GM18511 (cell line): ENCODE results near the gene HEXD.
"Not testable (repeated sequence)": the region's sequence is repeated elsewhere in the genome, so short reads cannot be mapped to it uniquely, and the experiment has no call there.

Experiments used
- ATAC-seq: cut with Tn5 transposase; IDR thresholded peaks from one replicate; pipeline ENCODE4 v1.9.1; 2021; ENCODE audit warnings: mild to moderate bottlenecking, moderate library complexity; ENCODE audit not compliant: unreplicated experiment

HEXD gene

DNA sequence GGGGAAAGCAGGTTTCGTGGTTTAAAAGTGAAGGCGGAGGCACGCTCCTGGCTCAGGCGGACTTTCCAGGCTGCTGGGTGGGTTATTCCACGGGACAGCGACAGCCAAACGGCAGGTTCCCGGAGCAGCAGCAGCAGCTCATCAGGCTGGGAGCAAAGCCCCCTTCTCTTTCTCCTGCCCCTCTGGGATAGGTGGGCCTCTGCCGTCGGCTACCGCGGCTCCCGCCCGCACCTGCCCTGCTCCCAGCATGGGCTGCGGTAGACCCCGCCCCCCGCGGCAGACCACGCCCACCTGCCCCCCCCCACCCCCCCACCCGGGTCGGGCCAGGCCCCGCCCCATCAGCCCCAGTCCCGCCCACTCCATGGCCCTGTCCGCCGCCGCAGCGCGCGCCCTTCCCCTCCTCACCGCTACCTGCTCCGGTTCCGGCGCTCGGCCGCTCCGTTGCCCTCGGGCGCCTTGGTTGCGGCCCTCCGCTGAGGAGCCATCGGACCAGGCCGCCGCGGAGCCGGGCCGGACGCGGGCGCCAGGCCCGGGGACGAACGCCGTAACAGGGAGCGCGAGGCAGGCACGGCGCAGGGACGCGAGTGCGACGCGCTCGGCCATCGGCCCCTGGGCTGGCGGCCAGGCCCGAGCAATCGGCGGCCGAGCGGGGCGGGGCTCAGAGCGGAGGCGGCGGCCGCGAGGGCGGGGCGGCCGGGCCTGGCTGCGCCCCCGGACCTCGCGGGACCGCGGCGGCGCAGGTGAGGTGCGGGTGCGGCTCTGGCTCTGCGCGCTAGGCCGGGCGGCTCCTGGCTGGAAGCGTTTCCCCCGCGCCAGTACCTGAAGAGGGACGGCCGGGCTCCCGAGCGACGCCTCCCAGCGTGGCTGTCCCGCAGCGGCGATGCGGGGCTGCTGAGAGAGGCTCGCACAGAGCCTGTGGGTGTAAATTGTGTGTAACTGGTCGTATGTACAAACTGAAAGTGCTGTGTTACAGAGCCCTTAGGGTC, at the start of gene HEXD, which contains the start of gene OGFOD3:
Gene HEXD, plus strand, starts transcription at position 347 of the 986 bp plus-strand sequence. CDS start 1,453 bp downstream, outside the sequence.
Gene OGFOD3, minus strand, starts transcription at position 586 of the 986 bp plus-strand sequence. Its CDS starts 101 bp downstream, at position 485.
- ATAC-seq = peak; percentile 84

DNA sequence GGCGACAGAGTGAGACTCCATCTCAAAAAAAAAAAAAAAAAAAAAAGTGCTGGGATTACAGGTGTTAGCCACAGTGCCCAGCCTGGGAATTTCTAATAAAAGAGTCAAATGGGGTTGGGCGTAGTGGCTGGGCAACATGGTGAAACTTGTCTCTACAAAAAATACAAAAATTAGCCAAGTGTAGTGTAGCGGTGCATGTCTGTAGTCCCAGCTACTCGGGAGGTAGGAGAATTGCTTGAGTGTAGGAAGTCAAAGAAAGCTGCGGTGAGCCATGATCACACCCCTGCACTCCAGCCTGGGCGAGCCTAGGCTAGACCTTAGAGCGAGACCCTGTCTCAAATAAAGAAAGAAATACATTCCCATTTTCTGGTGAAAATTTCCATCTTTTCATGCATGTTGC, 48.9 kb upstream of the HEXD start:
- ATAC-seq = no peak

DNA sequence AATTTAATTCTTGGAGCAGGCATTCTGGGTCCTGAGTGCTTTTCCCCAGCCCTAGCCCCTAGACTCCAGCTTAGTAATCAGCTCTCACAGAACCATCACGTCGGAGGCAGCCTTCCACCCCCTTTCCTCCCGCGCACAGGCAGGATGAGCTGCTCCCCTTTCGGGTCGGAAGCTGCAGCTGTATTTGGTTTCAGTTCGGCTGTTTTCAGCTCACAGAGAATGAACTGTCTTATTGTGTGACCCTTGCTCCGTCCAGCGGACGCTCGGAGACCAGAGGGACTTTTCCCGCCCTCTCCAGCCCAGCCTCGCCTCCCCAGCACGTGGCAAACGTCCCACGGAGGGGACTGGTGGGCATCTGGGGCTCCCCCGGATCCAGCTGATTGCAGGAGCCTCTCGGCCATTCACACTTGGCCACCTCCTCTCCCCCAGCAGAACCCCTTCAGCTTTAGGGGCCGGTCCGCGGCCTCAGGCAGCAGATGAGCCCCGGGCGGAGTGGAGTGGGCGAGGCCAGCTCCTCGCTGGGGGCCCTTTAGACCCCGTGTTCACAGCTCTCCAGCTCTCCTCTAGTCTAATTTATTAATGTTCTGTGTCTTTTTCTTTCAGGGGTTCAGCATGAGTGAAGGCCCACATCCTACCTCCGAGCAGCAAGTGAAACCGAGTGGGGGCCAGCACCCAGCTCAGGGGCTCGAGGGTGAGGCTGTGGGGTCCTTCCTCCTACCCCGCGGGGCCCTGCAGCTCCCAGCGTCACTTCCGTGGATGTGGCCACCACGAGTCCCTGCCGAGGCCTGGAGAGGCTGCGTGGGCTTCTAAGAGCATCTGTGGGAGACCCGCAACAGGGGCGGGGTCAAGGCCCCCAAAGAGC, 47.4 kb upstream of the HEXD start:
- ATAC-seq = no peak

DNA sequence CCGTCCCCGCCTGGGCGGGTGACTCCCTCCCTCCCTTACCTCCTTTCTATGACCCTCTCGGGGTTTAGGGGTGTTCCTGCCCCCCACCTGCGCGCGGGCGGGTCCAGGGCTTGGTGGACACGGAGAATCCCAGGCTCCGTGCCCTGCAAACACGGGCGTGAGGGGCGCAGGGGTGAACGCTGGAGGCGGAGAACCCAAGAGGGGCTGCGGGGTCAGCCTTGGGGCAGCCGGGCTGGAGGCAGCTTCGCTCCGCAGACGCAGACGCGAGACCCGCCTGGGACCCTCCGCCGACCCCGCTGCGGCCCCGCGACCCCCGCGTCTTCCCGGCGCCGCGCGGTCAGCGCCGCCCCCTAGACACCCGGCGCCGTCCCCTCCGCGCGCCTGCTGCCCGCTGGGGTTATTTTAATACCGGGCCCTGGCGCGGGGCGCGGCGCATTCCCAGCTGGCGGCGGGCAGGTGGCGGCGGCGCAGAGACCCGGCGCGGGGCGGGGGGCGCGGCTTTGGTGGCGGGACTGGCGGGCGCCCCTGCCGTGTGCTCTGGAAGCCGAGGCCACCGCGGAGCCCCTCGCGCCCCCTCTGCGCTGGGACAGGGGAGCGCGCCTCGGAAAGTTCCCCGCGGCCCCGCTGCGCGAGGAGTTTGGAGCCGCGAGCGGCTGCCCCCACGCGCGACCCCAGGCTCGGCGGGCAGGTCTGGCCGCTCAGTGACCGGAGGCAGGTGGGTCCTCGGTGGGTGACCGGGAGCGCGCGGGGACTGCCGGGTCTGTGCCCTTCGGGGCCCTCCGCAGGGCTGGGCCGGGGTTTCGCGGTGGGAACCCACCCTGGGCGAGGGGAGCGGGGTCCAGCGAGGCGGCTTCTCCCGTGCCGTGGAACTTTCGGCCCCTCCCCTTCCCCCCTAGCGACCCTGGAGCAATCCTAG, 46.6 kb upstream of the HEXD start, which contains the start of gene UTS2R:
Gene UTS2R, plus strand, starts transcription at position 433 of the 916 bp plus-strand sequence. CDS start 2,560 bp downstream, outside the sequence.
- ATAC-seq = no peak

DNA sequence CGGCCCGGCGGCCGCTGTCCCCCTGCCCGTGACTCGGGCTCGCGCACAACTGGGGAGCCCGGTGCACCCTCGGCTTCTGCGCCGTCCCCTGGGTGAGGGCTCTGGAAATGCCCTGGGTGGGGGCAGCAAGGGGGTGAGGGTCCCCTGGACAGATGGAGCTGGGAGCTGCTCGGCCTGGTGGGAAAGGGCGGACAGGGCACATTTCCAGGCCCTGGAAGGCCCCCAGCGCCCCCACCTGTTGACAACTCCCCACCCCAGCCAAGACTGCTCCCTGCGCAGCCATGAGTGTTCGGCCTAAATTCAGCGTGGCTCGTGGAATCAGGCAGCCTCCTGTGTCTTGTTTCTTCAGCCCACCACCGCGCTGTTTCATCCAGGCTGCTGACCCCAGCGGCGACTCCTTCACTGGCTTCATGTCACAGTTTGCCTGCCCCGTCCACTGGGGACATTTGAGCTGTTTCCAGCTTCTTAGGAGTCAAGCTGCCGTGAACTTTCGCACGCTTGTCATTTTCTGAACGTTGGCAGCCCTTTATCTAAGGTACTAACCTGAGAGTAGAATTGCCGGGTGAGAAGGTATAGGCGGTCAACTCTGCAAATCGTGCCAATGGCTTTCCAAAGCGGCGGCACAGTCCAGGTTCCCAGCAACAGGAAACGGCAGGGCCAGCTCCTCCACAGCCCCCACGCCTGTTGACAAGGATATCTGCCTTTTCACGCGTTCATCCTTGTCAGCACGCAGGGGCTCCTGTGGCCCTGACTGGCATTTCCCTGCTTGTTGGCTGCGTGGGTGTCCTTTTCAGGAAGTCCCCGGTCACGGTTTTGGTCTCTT, 45.7 kb upstream of the HEXD start:
- no peak for ATAC-seq

DNA sequence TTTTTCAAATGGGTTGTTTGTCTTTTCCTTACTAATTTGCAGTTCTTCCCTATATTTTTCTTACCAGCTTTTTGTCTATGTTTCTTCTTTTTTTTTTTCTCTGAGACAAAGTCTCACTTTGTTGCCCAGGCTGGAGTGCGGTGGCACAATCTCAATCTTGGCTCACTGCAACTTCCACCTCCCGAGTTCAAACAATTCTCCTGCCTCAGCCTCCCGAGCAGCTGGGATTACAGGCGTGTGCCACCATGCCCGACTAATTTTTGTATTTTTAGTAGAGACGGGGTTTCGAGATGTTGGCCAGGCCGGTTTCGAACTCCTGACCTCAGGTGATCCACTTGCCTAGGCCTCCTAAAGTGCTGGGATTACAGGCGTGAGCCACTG, 45.1 kb upstream of the HEXD start:
- ATAC-seq = not testable (repeated sequence)

DNA sequence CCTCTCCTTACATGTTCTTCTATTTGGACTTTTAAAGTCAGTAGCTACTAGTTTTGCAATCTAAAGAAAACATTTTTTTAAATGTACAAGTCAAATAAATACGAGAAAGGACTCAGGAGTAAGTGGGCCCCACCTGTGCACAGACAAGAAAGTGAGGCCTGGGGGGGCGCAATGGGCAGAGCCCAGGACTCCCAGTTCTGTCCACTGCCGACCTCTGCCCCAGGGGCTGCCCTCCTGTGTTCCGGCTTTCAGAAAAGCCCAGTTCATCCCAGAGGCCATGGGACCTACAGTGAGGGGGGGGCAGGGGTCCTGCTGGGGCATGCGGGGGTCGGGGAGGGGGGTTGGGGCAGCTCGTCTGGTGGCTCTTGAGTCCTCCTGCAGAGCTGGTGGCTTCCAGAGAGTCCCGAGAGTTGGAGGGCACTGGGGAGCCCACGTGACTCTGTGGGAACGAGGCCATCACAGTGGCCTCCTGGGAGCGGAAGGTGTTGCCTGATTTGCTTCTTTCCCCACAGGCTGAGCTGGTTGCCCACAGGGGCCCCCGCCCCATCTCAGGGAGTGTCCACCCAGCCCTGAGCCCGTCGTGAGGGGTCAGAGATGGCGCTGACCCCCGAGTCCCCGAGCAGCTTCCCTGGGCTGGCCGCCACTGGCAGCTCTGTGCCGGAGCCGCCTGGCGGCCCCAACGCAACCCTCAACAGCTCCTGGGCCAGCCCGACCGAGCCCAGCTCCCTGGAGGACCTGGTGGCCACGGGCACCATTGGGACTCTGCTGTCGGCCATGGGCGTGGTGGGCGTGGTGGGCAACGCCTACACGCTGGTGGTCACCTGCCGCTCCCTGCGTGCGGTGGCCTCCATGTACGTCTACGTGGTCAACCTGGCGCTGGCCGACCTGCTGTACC, 44.2 kb upstream of the HEXD start:
- no peak for ATAC-seq

DNA sequence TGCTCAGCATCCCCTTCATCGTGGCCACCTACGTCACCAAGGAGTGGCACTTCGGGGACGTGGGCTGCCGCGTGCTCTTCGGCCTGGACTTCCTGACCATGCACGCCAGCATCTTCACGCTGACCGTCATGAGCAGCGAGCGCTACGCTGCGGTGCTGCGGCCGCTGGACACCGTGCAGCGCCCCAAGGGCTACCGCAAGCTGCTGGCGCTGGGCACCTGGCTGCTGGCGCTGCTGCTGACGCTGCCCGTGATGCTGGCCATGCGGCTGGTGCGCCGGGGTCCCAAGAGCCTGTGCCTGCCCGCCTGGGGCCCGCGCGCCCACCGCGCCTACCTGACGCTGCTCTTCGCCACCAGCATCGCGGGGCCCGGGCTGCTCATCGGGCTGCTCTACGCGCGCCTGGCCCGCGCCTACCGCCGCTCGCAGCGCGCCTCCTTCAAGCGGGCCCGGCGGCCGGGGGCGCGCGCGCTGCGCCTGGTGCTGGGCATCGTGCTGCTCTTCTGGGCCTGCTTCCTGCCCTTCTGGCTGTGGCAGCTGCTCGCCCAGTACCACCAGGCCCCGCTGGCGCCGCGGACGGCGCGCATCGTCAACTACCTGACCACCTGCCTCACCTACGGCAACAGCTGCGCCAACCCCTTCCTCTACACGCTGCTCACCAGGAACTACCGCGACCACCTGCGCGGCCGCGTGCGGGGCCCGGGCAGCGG, 43.4 kb upstream of the HEXD start:
- ATAC-seq = no peak

DNA sequence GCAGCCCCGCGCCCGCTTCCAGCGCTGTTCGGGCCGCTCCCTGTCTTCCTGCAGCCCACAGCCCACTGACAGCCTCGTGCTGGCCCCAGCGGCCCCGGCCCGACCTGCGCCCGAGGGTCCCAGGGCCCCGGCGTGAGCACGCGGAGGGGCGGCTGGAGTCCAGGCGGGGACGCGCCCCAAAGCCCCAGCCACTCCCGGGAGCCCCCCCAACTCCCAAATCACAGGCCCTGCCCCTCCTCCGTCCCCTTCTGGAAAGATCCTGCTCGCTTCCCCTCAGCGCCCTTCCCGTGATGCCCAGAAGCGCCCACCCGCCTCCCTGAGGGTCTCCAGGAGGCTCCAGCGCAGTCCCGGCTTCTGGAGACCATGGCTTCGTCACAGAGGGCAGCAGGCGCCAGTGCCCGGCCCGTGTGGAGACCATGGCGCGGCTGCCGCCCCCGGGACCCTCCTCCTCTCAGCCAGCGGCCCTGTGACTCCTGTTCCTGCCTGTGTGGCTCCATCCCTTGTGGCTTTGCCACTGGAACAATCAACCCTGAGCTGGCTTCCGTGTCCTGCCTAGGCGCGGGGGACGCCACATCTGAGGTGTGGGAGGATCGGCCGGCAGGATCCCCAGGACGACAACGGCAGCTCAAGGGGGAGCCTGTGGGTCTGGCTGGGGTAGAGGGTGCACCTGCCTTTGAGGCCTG, 42.6 kb upstream of the HEXD start:
- no peak for ATAC-seq

DNA sequence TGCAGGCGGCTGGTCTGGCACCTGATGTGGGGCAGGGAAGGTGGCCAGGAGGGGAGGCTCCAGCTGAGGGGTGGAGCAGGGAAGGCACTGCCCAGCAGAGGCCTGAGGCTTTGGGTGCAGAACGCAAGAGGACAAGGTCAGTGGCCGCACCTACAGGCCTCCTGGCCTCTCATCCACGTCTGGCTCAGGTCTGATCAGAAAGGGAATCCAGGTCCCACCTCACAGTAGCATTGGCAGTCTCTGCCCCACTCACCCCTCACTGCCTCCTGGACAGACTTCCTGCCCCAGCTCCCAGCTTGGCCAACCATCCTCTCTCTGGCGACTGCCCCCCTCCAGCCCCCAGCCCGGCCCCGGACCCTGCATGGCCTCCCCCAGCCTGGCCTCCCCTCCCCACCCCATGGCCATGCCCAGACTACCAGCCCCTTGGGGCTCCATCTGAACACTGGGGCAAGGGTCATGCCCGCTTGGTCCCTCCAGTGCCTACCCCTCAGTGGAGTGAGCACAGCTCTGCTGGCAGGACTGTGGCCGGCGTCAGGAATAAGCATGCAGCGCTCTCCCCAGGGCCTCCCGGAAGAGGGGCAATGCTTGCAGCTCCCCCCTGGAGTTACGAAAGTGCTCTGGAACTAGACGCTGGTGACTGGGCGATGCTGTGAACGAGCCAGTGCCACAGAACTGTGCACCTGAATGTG, 42.0 kb upstream of the HEXD start:
- ATAC-seq = no peak

DNA sequence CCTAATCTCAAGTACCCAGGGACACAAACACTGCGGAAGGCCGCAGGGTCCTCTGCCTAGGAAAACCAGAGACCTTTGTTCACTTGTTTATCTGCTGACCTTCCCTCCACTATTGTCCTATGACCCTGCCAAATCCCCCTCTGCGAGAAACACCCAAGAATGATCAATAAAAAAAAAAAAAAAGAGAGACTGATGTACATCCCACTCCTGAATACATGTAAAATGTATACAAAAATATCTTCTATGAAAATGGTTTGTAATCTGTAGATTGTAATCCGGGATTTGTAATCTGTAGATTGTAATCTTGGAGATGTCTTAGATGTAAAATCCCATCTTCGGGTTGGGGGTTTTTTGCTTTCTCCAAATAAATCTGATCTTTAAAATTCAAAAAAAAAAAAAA, 40.9 kb upstream of the HEXD start:
- not testable (repeated sequence) for ATAC-seq

DNA sequence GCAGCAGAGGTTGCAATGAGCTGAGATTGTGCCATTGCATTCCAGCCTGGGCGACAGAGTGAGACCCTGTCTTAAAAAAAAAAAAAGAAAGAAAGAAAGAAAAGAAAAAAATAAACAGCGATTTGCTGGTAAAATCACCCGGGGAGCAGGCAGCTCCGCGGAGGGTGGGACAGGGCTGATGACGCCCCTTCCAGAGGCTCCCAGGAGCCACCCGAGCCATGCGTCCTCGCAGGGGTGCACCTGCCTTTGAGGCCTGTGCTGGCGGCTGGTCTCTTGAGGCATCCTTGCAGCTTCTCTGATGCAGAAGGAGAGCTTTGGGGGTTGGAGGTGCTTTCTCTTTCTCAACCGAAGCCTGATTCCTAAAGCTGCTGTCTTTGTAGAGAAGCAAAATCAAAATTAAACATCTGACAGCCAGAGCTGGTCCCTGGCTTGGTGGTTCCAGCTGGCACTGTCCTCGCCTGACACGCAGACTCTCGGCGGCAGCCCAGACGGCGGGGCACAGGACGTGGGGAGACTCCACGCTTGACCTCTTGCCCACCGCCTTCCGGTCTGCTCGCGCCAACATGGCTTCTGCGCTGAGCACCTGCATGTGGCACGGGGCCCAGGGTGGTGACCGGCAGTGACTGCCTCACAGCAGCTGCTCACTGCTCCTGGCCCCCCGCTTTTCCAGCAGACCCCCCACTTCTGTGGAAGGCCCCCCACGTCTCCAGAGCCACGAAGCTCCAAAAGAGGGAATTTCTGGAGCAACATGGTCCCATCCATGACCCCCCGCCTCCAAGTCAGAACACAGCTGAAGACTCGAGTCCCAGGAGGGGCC, 40.0 kb upstream of the HEXD start:
- no peak for ATAC-seq

DNA sequence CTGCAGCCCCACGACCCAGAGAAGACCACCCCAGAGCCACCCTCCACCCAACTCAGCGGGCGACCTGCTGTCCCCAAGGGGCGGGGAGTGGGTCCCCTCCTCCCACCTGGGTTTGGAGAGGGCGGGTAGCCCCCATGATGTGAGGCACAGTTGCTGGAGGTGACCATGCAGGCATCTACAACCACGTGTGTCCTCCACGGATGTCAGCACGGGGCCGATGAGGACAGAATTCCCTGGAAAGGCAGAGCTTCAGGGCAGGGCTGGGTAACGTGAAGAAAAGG, 39.5 kb upstream of the HEXD start:
- no peak for ATAC-seq

DNA sequence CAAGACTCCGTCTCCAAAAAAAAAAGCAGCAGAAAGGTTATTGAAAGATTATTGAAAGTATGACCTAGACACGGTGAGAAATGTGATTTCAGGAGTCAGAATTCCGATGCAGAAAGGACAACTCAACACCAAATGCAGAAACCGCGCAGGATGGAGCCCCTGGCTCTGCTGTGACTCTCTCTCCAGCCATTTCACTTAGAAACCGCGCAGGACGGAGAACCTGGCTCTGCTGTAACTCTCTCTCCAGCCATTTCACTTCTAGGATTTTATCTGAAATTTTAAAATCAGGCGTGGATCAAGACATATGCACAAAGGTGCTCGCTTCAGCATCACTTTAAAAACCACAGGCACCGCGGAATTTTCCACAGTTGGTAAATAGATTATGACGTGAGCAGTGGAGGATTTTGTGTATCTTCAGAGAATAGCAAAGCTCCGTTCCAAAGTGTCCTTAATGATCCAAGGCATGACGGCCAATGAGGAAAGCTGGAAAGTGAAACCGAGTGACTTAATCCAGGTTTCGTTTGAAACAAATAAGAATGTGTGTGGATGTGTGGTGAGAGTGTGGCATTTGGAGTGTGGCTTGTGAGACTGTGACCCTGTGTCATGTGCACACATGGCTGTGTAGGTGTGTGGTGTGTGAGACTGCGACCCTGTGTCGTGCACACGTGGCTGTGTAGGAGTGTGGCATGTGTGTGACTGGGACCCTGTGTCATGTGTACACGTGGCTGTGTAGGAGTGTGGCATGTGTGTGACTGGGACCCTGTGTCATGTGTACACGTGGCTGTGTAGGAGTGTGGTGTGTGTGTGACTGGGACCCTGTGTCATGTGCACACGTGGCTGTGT, 37.1 kb upstream of the HEXD start:
- no peak for ATAC-seq

DNA sequence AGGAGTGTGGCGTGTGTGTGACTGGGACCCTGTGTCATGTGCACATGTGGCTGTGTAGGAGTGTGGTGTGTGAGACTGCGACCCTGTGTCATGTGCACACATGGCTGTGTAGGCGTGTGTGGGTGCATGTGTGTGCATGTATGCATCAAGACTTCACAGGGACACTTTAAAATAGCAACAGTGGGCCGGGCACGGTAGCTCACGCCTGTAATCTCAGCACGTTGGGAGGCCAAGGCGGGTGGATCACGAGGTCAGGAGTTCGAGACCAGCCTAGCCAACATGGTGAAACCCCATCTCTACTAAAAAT, 36.5 kb upstream of the HEXD start:
- ATAC-seq = not testable (repeated sequence)
